GM21723 (cell line): Measurements from ENCODE around the gene OR4M2.
A peak's percentile ranks its signal among the peaks of the same experiment; 100 is the strongest.
"Not testable (repeated sequence)": the region's sequence is repeated elsewhere in the genome, so short reads cannot be mapped to it uniquely, and the experiment has no call there.

ENCODE experiments used
- ATAC-seq: cut with Tn5 transposase; IDR thresholded peaks from one replicate; pipeline ENCODE4 v1.9.1; 2021; ENCODE audit warnings: mild to moderate bottlenecking, moderate library complexity; ENCODE audit not compliant: unreplicated experiment

OR4M2 gene

GRCh38 chr15:22080227-22080626 lies at the start of gene OR4M2:
Gene OR4M2, plus strand, starts transcription at chr15:22080527. Its CDS starts 98 bp downstream, at chr15:22080625.
- not testable (repeated sequence) for ATAC-seq

- ATAC-seq: peak; percentile 82
These were observed 11.1 kb upstream of the OR4M2 start for GRCh38 chr15:22069267-22069666.

- not testable (repeated sequence) for ATAC-seq
These were observed 1.1 kb downstream of the OR4M2 start for GRCh38 chr15:22081386-22081785.

GRCh38 chr15:22098616-22099253 lies 18.4 kb downstream of the OR4M2 start:
- peak; percentile 45 for ATAC-seq

- peak; percentile 83 for ATAC-seq
These were observed 19.1 kb downstream of the OR4M2 start for GRCh38 chr15:22099289-22099891.

GRCh38 chr15:22122033-22122432 lies 41.7 kb downstream of the OR4M2 start:
- not testable (repeated sequence) for ATAC-seq
